H4 (cell line): Measurements from ENCODE around the gene SARS2. TPM values are rescaled to one million over a fixed set of nuclear protein-coding genes. Genes with fewer than 3 reads are reported as not detected.

Experiments
- DNase-seq: peaks from one replicate; pipeline ENCODE4 v3.0.0-alpha.2; 2015; ENCODE audit warnings: low spot score
- total RNA-seq: library from RNA; depleted of rRNA; stranded (reverse); fragments of >200 nt; shearing (Covaris generic); gene quantifications from 2 replicates; pipeline ENCODE4 v1.2.3, GENCODE V29; 2014

SARS2 gene
- total RNA-seq, 1 experiment from 2014 or later: 41.8 TPM

GRCh38 chr19:38917921-38918491 lies 12.6 kb downstream of the SARS2 start:
- no peak for DNase-seq

- no peak for DNase-seq
These were observed 13.0 kb downstream of the SARS2 start for GRCh38 chr19:38917516-38917915.

DNA sequence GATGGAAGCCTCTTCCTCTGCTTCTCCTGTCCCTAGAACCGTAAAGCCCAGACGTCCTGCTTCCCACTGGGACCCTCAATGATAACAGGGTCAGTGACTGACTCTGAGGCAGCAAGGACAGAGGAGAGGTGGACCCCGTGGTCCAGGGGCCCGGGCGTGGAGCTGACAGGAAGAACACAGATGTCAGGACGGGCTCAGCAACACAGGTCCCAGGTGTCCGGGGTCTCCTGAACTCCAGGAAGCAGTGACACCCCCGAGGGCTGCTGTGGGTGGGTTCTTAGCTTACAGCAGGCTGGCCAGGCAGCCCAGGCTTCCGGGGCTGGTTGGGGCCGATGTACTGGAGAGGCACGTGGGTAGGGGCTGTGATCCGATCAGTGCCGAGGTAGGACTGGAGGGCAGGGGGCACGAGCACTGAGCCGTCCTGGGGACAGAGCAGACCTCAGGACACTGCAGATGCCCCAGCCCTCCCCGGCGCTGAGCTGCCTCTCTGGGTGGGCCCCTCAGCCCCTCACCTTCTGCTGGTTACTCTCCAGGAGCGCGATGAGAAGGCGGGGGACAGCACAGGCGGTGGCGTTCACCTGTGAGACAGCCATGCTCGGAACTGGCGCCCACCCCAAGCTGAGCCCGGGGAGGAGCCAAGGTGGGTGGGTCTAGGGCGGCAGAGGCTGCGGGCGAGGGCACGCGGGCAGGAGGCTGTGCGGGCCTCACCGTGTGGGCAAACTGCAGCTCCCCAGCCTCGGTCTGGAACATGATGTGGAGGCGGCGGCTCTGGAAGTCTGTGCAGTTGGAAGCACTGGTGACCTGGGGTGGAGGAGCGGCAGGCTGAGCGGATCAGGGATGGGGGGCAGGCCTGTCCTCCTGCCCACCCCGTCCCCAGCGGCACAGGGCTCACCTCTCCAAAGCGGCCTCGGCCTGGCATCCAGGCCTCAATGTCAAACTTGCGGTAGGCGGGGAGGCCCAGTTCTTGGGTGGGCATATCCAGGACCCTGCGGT lies 14.9 kb downstream of the SARS2 start:
- no peak for DNase-seq

GRCh38 chr19:38913958-38914357 lies 16.6 kb downstream of the SARS2 start:
- DNase-seq: no peak

- DNase-seq: no peak
These were observed 17.7 kb downstream of the SARS2 start for GRCh38 chr19:38912600-38913514.

GRCh38 chr19:38911388-38912001 lies 19.1 kb downstream of the SARS2 start:
- DNase-seq: no peak

DNA sequence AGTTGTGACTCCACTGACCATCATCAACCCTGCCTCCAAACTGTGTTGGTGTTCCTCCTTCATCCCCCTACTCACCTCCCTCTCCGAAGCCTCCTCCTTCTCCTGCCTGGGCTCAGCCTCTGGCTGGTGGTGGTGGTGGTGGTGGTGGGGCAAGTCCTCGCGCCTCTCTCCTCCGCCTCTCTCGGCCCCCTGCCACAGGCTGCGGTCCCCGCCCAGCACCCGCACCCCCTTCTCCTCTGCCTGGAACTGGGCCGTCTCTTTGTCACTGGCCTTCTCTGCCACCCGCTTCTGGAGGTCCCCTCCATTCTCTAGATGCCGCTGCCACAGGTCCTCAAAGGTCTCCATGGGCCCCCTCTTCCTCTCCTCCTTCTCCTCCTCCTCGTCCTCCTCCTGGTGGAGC lies 20.1 kb downstream of the SARS2 start:
- no peak for DNase-seq

GRCh38 chr19:38908911-38909310 lies 21.7 kb downstream of the SARS2 start:
- DNase-seq: no peak

- no peak for DNase-seq
These were observed 22.9 kb downstream of the SARS2 start for GRCh38 chr19:38907670-38908069.

- DNase-seq: no peak
These were observed 23.3 kb downstream of the SARS2 start for GRCh38 chr19:38907227-38907626.

DNA sequence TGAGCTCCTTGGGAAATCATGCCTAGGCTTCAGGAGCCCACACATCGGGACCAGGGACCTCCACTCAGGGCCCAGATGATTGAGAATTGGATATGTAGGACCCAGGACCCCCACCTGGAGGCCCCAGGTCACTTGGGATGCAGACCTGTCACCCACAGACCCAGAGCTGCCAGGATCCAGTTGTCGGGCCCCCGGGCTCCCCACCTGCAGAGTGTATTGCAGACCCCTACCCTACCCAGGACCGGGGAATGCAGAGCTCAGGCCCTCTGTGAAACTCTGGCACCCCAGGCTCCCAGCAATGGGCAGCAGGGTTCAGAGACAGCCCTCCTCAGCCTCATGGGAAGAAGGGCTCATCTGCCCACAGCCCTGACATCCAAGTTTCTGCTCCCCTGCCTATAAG lies 24.9 kb downstream of the SARS2 start:
- DNase-seq: no peak

DNA sequence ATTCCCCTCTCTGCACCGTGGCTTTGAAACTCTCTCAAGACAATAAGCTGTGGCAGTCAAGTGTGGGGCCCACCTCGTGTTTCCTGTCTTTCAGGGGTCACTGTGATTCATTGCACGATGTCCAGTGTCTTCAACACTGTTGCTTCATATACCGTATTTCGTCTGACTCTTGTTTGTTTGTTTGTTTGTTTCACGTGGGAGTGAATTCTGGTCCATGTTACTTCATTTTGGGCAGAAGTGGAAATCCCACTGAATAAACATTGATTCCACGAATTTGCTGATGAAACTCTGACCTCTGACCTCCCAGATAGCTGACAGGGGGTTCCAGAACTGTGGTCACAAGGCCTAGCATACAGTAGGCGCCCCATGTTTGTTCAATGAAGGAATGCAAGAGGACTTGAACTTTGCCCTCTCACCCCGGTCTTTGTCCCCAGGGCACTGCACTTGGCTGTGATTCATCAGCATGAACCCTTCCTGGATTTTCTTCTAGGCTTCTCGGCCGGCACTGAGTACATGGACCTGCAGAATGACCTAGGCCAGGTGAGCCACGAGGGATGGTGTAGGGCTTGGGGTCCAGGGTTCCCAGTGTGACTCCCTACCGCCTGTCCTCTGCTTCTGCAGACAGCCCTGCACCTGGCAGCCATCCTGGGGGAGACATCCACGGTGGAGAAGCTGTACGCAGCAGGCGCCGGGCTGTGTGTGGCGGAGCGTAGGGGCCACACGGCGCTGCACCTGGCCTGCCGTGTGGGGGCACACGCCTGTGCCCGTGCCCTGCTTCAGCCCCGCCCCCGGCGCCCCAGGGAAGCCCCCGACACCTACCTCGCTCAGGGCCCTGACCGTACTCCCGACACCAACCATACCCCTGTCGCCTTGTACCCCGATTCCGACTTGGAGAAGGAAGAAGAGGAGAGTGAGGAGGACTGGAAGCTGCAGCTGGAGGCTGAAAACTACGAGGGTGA lies 25.7 kb downstream of the SARS2 start:
- DNase-seq: no peak

GRCh38 chr19:38901683-38902082 lies 28.9 kb downstream of the SARS2 start:
- no peak for DNase-seq

DNA sequence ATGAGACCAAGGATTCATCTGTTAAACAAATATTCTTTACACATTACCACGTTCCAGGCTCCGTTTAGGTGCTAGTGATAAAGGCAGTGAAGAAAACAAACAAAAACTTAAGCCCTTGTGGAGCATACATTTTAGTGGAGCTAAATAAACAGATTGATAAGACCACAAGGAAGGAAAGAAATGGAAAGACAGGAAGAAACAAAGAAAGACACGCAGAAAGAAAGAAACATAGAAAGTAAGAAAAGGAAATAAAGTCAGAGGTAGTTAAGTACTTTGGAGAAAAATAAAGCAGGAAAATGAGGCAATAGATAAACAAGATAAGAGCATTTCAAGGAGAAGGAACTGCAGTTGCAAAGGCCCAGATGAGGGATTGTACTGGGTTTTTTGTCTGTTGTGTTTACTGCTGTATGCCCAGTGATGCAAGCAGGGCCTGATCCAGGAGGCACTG lies 29.8 kb downstream of the SARS2 start:
- DNase-seq: no peak

DNA sequence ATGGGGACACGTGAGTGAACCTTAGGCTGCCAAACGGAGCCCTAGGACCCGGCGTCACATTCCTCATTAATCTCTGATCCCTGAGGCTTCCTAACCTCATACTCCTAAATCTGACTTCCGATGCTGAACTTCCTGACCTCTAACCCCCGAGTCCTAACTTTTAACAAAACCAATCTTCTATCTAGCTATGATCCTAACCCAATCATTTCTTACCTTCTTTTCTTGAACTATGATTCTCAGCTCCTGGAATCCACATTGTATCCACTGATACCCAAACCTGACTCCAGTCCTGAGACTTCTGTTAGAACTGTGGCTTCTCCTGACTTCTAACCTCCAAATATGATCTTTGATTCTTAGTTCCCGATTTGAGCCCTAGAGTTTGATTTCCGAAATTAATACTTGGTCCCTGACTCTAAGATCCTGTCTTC lies 30.3 kb downstream of the SARS2 start:
- no peak for DNase-seq

- peak; percentile 100 for DNase-seq
These were observed 30.9 kb downstream of the SARS2 start, which contains the start of the genes NFKBIB and SIRT2 for GRCh38 chr19:38899447-38900201. Gene NFKBIB (plus strand): TSS chr19:38899969. CDS start chr19:38900033, 64 bp downstream. Gene SIRT2 (minus strand): TSS chr19:38899618. CDS start chr19:38899521, 97 bp downstream.

GRCh38 chr19:38898788-38899446 lies 31.6 kb downstream of the SARS2 start:
- DNase-seq: no peak

DNA sequence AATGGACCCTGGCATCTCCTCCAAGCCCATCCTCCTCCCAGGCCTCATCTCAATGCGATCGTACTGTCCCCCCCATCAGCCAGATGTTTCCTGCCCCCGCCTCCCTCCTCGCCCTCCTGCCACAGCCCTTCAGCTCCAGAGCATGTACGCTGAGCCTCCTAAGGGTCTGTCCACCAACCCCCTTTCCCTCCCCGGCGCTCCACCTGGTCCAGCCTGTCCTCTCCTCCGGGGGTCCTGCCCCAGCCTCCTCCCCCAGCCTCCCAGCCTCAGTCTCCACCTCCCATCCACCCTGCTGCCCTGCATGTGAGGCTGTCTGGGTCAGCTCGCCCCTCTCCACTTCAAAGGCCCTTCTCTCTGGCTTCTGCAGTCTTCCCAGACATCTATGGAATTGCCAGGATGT lies 35.6 kb downstream of the SARS2 start:
- no peak for DNase-seq

GRCh38 chr19:38893341-38893771 lies 37.2 kb downstream of the SARS2 start:
- DNase-seq: no peak
